OCI-LY1 (cell line): ENCODE data around the gene MAPK13.

Experiments
- CTCF ChIP-seq: fragments of 200-600 bp; sonication (generic), shearing (Covaris generic); IDR thresholded peaks from 2 replicates; pipeline ENCODE4 v1.5.1; 2017; ENCODE audit warnings: mild to moderate bottlenecking, antibody characterized with exemption, low read length, moderate library complexity, mixed read lengths
- EZH2 ChIP-seq: fragments of 200-600 bp; sonication (generic), shearing (Covaris generic); IDR thresholded peaks from 2 replicates; pipeline ENCODE4 v1.8.0; 2017; ENCODE audit warnings: borderline replicate concordance, mixed run types, mild to moderate bottlenecking, antibody characterized with exemption, low read length, moderate library complexity, mixed read lengths

- TF ChIP-seq CTCF, result no peak
- no peak for TF ChIP-seq EZH2
These were observed 9.8 kb downstream of the MAPK13 start for GRCh38 chr6:36139991-36140710.
